ENCODE data around the gene ECHS1. TPM values are rescaled to one million over a fixed set of nuclear protein-coding genes. Genes with fewer than 3 reads are reported as not detected.

The ECHS1 gene
- total RNA-seq, 1 experiment from 2014 or later, result 58.0 TPM

- H3K4me2 ChIP-seq (ENCODE audit: low read length), result no peak overlapping the region
Measured at GRCh38 chr10:133399123-133399601, 26.0 kb upstream of the ECHS1 start.

More at GRCh38 chr10:133399123-133399601, 26.0 kb upstream of the ECHS1 start:
- RAD21 ChIA-PET (ENCODE audit: low non-redundant PET in 1 of 2, low total read pairs in 2 of 2, uncharacterized antibody in 2 of 2, unreplicated experiment in 2 of 2), result no interaction called here
- Histone ChIP-seq H3K9me2 (ENCODE audit: insufficient read depth) (no peaks in the 10 kb centered on the region), H3K9me3 (ENCODE audit: control insufficient read depth in 1 of 2, insufficient read depth in 1 of 2, low read depth in 1 of 2, low read length in 2 of 2) (no peaks in the 10 kb centered on the region), H4K20me1 (ENCODE audit: insufficient read depth) (no peaks in the 10 kb centered on the region), H3K27me3 (ENCODE audit: insufficient read depth, low read length) (no peaks in the 10 kb centered on the region), H3K36me3 (ENCODE audit: control insufficient read depth in 1 of 2, insufficient read depth in 2 of 2, low read length in 2 of 2) (peaks cover 3 to 7% of the 10 kb centered on the region in 2 experiments; a peak in 3 of 4 replicates), H3K9ac (ENCODE audit: low read length) (no peak overlapping the region), H2AFZ (ENCODE audit: low read depth, low read length, poor library complexity, severe bottlenecking) (no peak overlapping the region), H3K79me2 (ENCODE audit: insufficient read depth, low read length) (peaks cover 26% of the 10 kb centered on the region), H3K4me1 (ENCODE audit: control insufficient read depth in 1 of 2, insufficient read depth in 2 of 2, low read length in 2 of 2) (no peaks in the 10 kb centered on the region; a peak in 1 of 4 replicates), H3K27ac (ENCODE audit: low read depth, low read length) (no peak overlapping the region), H3K4me3 (replicated peaks in 1 of 2; ENCODE audit: low read depth in 1 of 2, low read length in 2 of 2) (no peak overlapping the region)
- POLR2A ChIA-PET, result no interaction called here
- CTCF ChIA-PET, result no interaction called here
- intact Hi-C loops (cut with micrococcal nuclease), result no loop called here
- BruUV-seq (replicated peaks), result no TSS peak
- DNase-seq (ENCODE audit: low read depth, low spot score), result no peak
- TF ChIP-seq CBX3 (IDR thresholded peaks at IDR 0.05; ENCODE audit: low read depth) (no peak), EZH2phosphoT487 (IDR thresholded peaks at IDR 0.05; ENCODE audit: borderline replicate concordance) (no peak), SRF (IDR thresholded peaks at IDR 0.05; ENCODE audit: low read depth) (no peak), CEBPB (IDR thresholded peaks at IDR 0.05; ENCODE audit: low read depth) (no peak), POLR2AphosphoS5 (IDR thresholded peaks at IDR 0.05; ENCODE audit: low read depth, low read length) (no peak), EZH2 (IDR thresholded peaks at IDR 0.05) (no peak), CTCF (IDR thresholded peaks at IDR 0.05 in 2 of 3, conservative IDR thresholded peaks at IDR 0.05 in 1 of 3; ENCODE audit: borderline replicate concordance in 1 of 3, insufficient read depth in 1 of 3, low read depth in 2 of 3, low read length in 2 of 3) (no peak), ELF1 (IDR thresholded peaks at IDR 0.05; ENCODE audit: borderline replicate concordance, low read depth) (no peak), JUND (IDR thresholded peaks at IDR 0.05) (no peak), MAX (IDR thresholded peaks at IDR 0.05) (no peak), POLR2A (IDR thresholded peaks at IDR 0.05; ENCODE audit: borderline replicate concordance, extremely low read depth, insufficient read depth, insufficient read length) (no peak), TCF7L2 (IDR thresholded peaks at IDR 0.05; ENCODE audit: borderline replicate concordance, extremely low read depth, insufficient read depth, insufficient read length) (no peak), SIN3A (IDR thresholded peaks at IDR 0.05; ENCODE audit: low read depth) (no peak), ZFX (IDR thresholded peaks at IDR 0.05) (no peak), REST (IDR thresholded peaks at IDR 0.05; ENCODE audit: low read depth) (no peak), SP1 (IDR thresholded peaks at IDR 0.05; ENCODE audit: low read depth) (no peak), EGR1 (IDR thresholded peaks at IDR 0.05; ENCODE audit: low read depth) (no peak), FOSL1 (IDR thresholded peaks at IDR 0.05; ENCODE audit: low read depth) (no peak), YY1 (IDR thresholded peaks at IDR 0.05; ENCODE audit: extremely low read depth, insufficient replicate concordance, low read depth, low read length) (no peak), RAD21 (IDR thresholded peaks at IDR 0.05; ENCODE audit: low read depth) (no peak)
- no peak for ATAC-seq
